ENCODE results near the gene CISH. TPM values are rescaled to one million over a fixed set of nuclear protein-coding genes. Genes with fewer than 3 reads are reported as not detected.

Gene CISH
- total RNA-seq, 1 donor, result 1.1 TPM

GRCh38 chr3:50604628-50605588 lies 6.7 kb downstream of the CISH start:
- Histone ChIP-seq H3K4me3 (ENCODE audit: insufficient read depth, low read length) (no peak overlapping the region), H3K27ac (ENCODE audit: low read depth, low read length) (no peak overlapping the region), H3K36me3 (ENCODE audit: insufficient read depth, low read length) (peaks cover 9% of the 10 kb centered on the region), H2AFZ (ENCODE audit: low read length) (no peak overlapping the region), H3K4me2 (ENCODE audit: insufficient read depth, low read length) (no peak overlapping the region), H3K79me2 (ENCODE audit: insufficient read depth, low read length) (no peaks in the 10 kb centered on the region), H3K27me3 (ENCODE audit: insufficient read depth, low read length) (no peaks in the 10 kb centered on the region), H3K4me1 (ENCODE audit: insufficient read depth, low read length) (peaks cover 28% of the 10 kb centered on the region), H4K20me1 (ENCODE audit: insufficient read depth, low read length) (no peaks in the 10 kb centered on the region), H3K9me3 (ENCODE audit: low read depth, low read length) (no peaks in the 10 kb centered on the region)
- peak; percentile 30 for DNase-seq (ENCODE audit: insufficient read length, low spot score, missing footprints)
- TF ChIP-seq, protein P1, sequence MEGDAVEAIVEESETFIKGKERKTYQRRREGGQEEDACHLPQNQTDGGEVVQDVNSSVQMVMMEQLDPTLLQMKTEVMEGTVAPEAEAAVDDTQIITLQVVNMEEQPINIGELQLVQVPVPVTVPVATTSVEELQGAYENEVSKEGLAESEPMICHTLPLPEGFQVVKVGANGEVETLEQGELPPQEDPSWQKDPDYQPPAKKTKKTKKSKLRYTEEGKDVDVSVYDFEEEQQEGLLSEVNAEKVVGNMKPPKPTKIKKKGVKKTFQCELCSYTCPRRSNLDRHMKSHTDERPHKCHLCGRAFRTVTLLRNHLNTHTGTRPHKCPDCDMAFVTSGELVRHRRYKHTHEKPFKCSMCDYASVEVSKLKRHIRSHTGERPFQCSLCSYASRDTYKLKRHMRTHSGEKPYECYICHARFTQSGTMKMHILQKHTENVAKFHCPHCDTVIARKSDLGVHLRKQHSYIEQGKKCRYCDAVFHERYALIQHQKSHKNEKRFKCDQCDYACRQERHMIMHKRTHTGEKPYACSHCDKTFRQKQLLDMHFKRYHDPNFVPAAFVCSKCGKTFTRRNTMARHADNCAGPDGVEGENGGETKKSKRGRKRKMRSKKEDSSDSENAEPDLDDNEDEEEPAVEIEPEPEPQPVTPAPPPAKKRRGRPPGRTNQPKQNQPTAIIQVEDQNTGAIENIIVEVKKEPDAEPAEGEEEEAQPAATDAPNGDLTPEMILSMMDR (IDR thresholded peaks at IDR 0.05; ENCODE audit: extremely low read depth, low read depth, low read length), result no peak

DNA sequence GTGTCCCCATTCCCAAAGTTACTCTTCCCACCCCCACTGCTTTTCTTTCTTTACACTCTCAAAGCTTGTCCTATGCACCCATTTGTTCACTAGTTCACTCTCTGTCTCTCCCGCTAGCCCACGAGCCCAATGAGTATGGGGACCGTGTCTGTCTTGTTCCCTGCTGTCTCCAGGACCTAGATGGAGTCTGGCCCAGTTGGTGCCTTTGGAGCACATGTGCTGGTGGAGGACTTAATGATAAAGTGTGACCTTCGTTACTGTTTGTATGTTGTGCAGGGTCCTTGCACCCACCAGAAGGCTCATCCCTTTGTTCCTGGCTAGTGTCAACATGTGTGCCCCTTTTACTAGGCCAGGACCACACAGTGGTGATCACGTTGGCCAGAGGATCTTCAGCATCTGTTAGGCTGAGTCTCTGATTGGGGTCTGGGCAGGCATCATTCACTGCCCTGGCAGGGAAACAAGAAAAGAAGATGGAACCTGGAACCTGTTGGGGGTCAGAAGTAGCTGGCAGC lies 7.4 kb downstream of the CISH start:
- H3K4me3 ChIP-seq (ENCODE audit: insufficient read depth, low read length), result no peak overlapping the region
- no peaks in the 10 kb centered on the region for H3K9me3 ChIP-seq (ENCODE audit: low read depth, low read length)
- no peaks in the 10 kb centered on the region for H3K27me3 ChIP-seq (ENCODE audit: insufficient read depth, low read length)
- DNase-seq (ENCODE audit: insufficient read length, low spot score, missing footprints), result peak; percentile 23
- no peak overlapping the region for H3K27ac ChIP-seq (ENCODE audit: low read depth, low read length)
- H2AFZ ChIP-seq (ENCODE audit: low read length), result no peak overlapping the region
- H4K20me1 ChIP-seq (ENCODE audit: insufficient read depth, low read length), result no peaks in the 10 kb centered on the region
- H3K79me2 ChIP-seq (ENCODE audit: insufficient read depth, low read length), result no peaks in the 10 kb centered on the region
- peaks cover 9% of the 10 kb centered on the region for H3K36me3 ChIP-seq (ENCODE audit: insufficient read depth, low read length)
- TF ChIP-seq, protein P1 (IDR thresholded peaks at IDR 0.05; ENCODE audit: extremely low read depth, low read depth, low read length), result no peak
- peaks cover 29% of the 10 kb centered on the region for H3K4me1 ChIP-seq (ENCODE audit: insufficient read depth, low read length)
- no peak overlapping the region for H3K4me2 ChIP-seq (ENCODE audit: insufficient read depth, low read length)

GRCh38 chr3:50603261-50604109 lies 8.1 kb downstream of the CISH start:
- no peaks in the 10 kb centered on the region for H4K20me1 ChIP-seq (ENCODE audit: insufficient read depth, low read length)

More at GRCh38 chr3:50603261-50604109, 8.1 kb downstream of the CISH start:
- H3K4me1 ChIP-seq (ENCODE audit: insufficient read depth, low read length), result peaks cover 29% of the 10 kb centered on the region
- H3K9me3 ChIP-seq (ENCODE audit: low read depth, low read length), result no peaks in the 10 kb centered on the region
- peaks cover 9% of the 10 kb centered on the region for H3K36me3 ChIP-seq (ENCODE audit: insufficient read depth, low read length)
- no peak overlapping the region for H3K4me2 ChIP-seq (ENCODE audit: insufficient read depth, low read length)
- H3K27me3 ChIP-seq (ENCODE audit: insufficient read depth, low read length), result no peaks in the 10 kb centered on the region
- H3K27ac ChIP-seq (ENCODE audit: low read depth, low read length), result peak overlapping the region; percentile 99
- DNase-seq (ENCODE audit: insufficient read length, low spot score, missing footprints), result peak; percentile 26
- H2AFZ ChIP-seq (ENCODE audit: low read length), result no peak overlapping the region
- H3K79me2 ChIP-seq (ENCODE audit: insufficient read depth, low read length), result no peaks in the 10 kb centered on the region
- H3K4me3 ChIP-seq (ENCODE audit: insufficient read depth, low read length), result no peak overlapping the region
- TF ChIP-seq, protein P1 (IDR thresholded peaks at IDR 0.05; ENCODE audit: extremely low read depth, low read depth, low read length), result no peak

Measured in osteoblast (primary cell).